SK-N-SH treated with all-trans-retinoic acid at 6 μM for 48 hours (cell line): Measurements from ENCODE around the gene APMAP.

ENCODE experiments used
- ATAC-seq: fragments of 200-7000 bp; cut with Tn5 transposase; 3 replicates; pipeline ENCODE4 v1.9.1; 2020; ENCODE audit warnings: mild to moderate bottlenecking, moderate library complexity
- BACH2 ChIP-seq: fragments of 250-450 bp; sonication (Bioruptor Pico); IDR thresholded peaks from 2 replicates; pipeline ENCODE4 v1.9.0; 2021; ENCODE audit warnings: mild to moderate bottlenecking, borderline replicate concordance
- CREB5 ChIP-seq: fragments of 250-450 bp; sonication (Bioruptor Pico); IDR thresholded peaks from 2 replicates; pipeline ENCODE4 v1.5.1; 2020; ENCODE audit warnings: low read depth, mild to moderate bottlenecking, moderate library complexity
- CSDC2 ChIP-seq: fragments of 250-450 bp; sonication (Bioruptor Pico); IDR thresholded peaks from 2 replicates; pipeline ENCODE4 v1.5.0; 2020; ENCODE audit warnings: mild to moderate bottlenecking, moderate library complexity
- CSRNP3 ChIP-seq: fragments of 250-450 bp; sonication (Bioruptor Pico); IDR thresholded peaks from 2 replicates; pipeline ENCODE4 v1.5.1; 2021; ENCODE audit warnings: mild to moderate bottlenecking, moderate library complexity
- GLIS3 ChIP-seq: fragments of 250-450 bp; sonication (Bioruptor Pico); IDR thresholded peaks from 2 replicates; pipeline ENCODE4 v1.5.0; 2020; ENCODE audit warnings: mild to moderate bottlenecking, moderate library complexity
- ISL1 ChIP-seq: fragments of 250-450 bp; sonication (Bioruptor Pico); IDR thresholded peaks from 2 replicates; pipeline ENCODE4 v2.1.2; 2022; ENCODE audit warnings: mild to moderate bottlenecking, moderate library complexity
- OSR1 ChIP-seq: fragments of 250-450 bp; sonication (Bioruptor Pico); IDR thresholded peaks from 2 replicates; pipeline ENCODE4 v1.8.0; 2022; ENCODE audit warnings: moderate library complexity, mild to moderate bottlenecking, inconsistent platforms
- PATZ1 ChIP-seq: fragments of 250-450 bp; sonication (Bioruptor Pico); IDR thresholded peaks from 2 replicates; pipeline ENCODE4 v1.8.0; 2020; ENCODE audit warnings: mild to moderate bottlenecking, moderate library complexity, borderline replicate concordance
- POU6F1 ChIP-seq: fragments of 250-450 bp; sonication (Bioruptor Pico); IDR thresholded peaks from 2 replicates; pipeline ENCODE4 v1.8.0; 2021; ENCODE audit warnings: low read depth, mild to moderate bottlenecking, moderate library complexity, borderline replicate concordance
- PPARA ChIP-seq: fragments of 250-450 bp; sonication (Bioruptor Pico); IDR thresholded peaks from 2 replicates; pipeline ENCODE4 v1.5.0; 2020; ENCODE audit warnings: mild to moderate bottlenecking, borderline replicate concordance
- RARB ChIP-seq: fragments of 250-450 bp; sonication (Bioruptor Pico); IDR thresholded peaks from 2 replicates; pipeline ENCODE4 v1.8.0; 2021; ENCODE audit warnings: mild to moderate bottlenecking, moderate library complexity
- SNAI2 ChIP-seq: fragments of 250-450 bp; sonication (Bioruptor Pico); IDR thresholded peaks from 2 replicates; pipeline ENCODE4 v1.5.0; 2020; ENCODE audit warnings: mild to moderate bottlenecking, moderate library complexity
- TOX ChIP-seq: fragments of 250-450 bp; sonication (Bioruptor Pico); IDR thresholded peaks from 2 replicates; pipeline ENCODE4 v1.8.0; 2021; ENCODE audit warnings: mild to moderate bottlenecking, moderate library complexity, borderline replicate concordance
- TSHZ2 ChIP-seq: fragments of 250-450 bp; sonication (Bioruptor Pico); IDR thresholded peaks from 2 replicates; pipeline ENCODE4 v1.5.0; 2020; ENCODE audit warnings: mild to moderate bottlenecking, moderate library complexity
- ZC3H10 ChIP-seq: fragments of 250-450 bp; sonication (Bioruptor Pico); IDR thresholded peaks from 2 replicates; pipeline ENCODE4 v1.5.1; 2021; ENCODE audit warnings: mild to moderate bottlenecking, moderate library complexity
- ZFP3 ChIP-seq: fragments of 250-450 bp; sonication (Bioruptor Pico); IDR thresholded peaks from 2 replicates; pipeline ENCODE4 v1.5.0; 2020; ENCODE audit warnings: mild to moderate bottlenecking, moderate library complexity
- ZNF565 ChIP-seq: fragments of 450-650 bp; formaldehyde crosslinking; conservative IDR thresholded peaks from 2 replicates; pipeline ENCODE4 v1.5.0; 2020; ENCODE audit warnings: low read depth, mild to moderate bottlenecking, moderate library complexity
- ZNF8 ChIP-seq: fragments of 450-650 bp; formaldehyde crosslinking; IDR thresholded peaks from 2 replicates; pipeline ENCODE4 v1.5.0; 2020; ENCODE audit warnings: mild to moderate bottlenecking, moderate library complexity

The APMAP gene

GRCh38 chr20:25025986-25026605 lies 33.5 kb upstream of the APMAP start:
- ATAC-seq, result no peak
- no peak for TF ChIP-seq ZFP3
- no peak for TF ChIP-seq ZNF565 (CRISPR knock-in tag)
- no peak for TF ChIP-seq TOX (CRISPR knock-in tag)
- no peak for TF ChIP-seq SNAI2 (CRISPR knock-in tag)
- no peak for TF ChIP-seq ZNF8
- TF ChIP-seq PATZ1 (CRISPR knock-in tag), result no peak
- TF ChIP-seq, all 23 proteins: peak for 0

- TF ChIP-seq CSDC2 (CRISPR knock-in tag) (no peak), ZFP3 (no peak), BACH2 (CRISPR knock-in tag) (no peak), TSHZ2 (no peak), CREB5 (no peak), POU6F1 (CRISPR knock-in tag) (no peak), TOX (CRISPR knock-in tag) (no peak), ZNF8 (no peak), ISL1 (CRISPR knock-in tag) (no peak), PATZ1 (CRISPR knock-in tag) (no peak), RARB (CRISPR knock-in tag) (no peak), PPARA (CRISPR knock-in tag) (no peak), OSR1 (CRISPR knock-in tag) (no peak), CSRNP3 (CRISPR knock-in tag) (no peak), GLIS3 (CRISPR knock-in tag) (no peak), ZNF565 (CRISPR knock-in tag) (no peak), ZC3H10 (CRISPR knock-in tag) (no peak)
- ATAC-seq, result no peak
Observed at GRCh38 chr20:25025091-25025861, 32.7 kb upstream of the APMAP start.
